BJ (cell line): ENCODE results near the gene CEP63. TPM values are rescaled to one million over a fixed set of nuclear protein-coding genes. Genes with fewer than 3 reads are reported as not detected.
"Not testable (repeated sequence)": the region's sequence is repeated elsewhere in the genome, so short reads cannot be mapped to it uniquely, and the experiment has no call there.

Experiments
- CTCF ChIA-PET: fragments of 350-600 bp; formaldehyde crosslinking; extraction: SDS; loops from one replicate; lab custom pipeline; 2021; ENCODE audit warnings: antibody characterized with exemption, inconsistent platforms; lab: Yijun Ruan, JAX
- POLR2A ChIA-PET: fragments of 300-600 bp; sonication (Branson Sonifier 250); formaldehyde crosslinking; extraction: SDS; loops from one replicate; lab custom pipeline; 2021; ENCODE audit warnings: antibody characterized with exemption; lab: Charles Lee
- DNase-seq: peaks from one replicate; pipeline ENCODE4 v3.0.0-alpha.2; 2011; ENCODE audit warnings: low read depth
- H3K27me3 ChIP-seq: 2 replicates; pipeline ENCODE4 v1.6.0; 2011; ENCODE audit warnings: low read length; ENCODE audit not compliant: control insufficient read depth, insufficient read depth
- H3K36me3 ChIP-seq: 2 replicates; pipeline ENCODE4 v1.5.1; 2011; ENCODE audit warnings: low read length; ENCODE audit not compliant: control insufficient read depth, insufficient read depth
- H3K4me3 ChIP-seq: 2 replicates; pipeline ENCODE4 v1.5.1; 2011; ENCODE audit warnings: low read depth, mild to moderate bottlenecking, control low read depth, low read length
- polyA plus RNA-seq: library from polyadenylated mRNA; depleted of rRNA; stranded (reverse); fragments of >200 nt; gene quantifications from 2 replicates; pipeline ENCODE4 v1.2.3, GENCODE V29; 2011
- TF ChIP-seq, protein P1 (sequence below): IDR thresholded peaks from 2 replicates; pipeline ENCODE4 v1.5.1; 2011; ENCODE audit warnings: low read depth, mild to moderate bottlenecking, control low read depth, inconsistent platforms, low read length, moderate library complexity; ENCODE audit not compliant: insufficient read depth

Gene CEP63
- polyA plus RNA-seq, 1 experiment: 6.4 TPM

DNA sequence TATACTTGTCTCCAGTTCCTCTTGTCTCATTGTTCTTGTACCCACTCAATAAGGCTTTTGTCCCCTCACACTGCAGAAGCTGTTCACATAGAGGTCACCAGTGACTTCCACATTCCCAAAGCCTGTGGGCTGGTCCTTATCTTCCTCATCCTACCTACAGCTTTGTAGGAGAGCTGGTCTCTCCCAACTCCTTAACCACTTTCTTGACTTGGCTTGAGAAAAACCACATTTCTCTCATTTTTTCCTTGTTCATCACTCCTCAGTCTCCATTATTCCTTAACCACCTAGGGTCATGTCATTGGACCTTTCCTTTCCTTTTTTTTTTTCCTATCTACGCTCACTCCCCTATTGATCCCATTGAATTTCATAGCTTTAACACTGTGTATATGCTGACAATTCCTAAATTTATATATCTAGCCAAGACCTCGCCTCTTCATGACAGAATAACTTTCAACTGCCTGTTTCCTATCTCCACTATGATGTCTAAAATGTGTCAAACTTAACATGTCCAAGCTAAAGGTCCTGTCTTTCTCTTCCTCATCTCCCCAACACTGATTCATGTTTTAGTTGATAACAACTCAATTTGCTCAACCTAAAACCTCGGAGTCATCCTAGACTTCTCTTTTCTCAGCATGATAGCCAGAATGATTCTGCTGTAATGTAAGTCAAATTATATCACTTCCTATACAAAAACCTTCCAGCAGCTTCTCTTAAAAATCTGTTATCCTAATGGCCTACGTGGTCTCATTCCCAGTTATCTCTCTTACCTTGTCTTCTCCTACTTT, 49.5 kb downstream of the CEP63 start:
- Histone ChIP-seq H3K4me3 (no peak overlapping the region), H3K36me3 (peaks cover 2% of the 10 kb centered on the region; the same call in 1 of the 2 replicates), H3K27me3 (no peaks in the 10 kb centered on the region)
- TF ChIP-seq, protein P1, sequence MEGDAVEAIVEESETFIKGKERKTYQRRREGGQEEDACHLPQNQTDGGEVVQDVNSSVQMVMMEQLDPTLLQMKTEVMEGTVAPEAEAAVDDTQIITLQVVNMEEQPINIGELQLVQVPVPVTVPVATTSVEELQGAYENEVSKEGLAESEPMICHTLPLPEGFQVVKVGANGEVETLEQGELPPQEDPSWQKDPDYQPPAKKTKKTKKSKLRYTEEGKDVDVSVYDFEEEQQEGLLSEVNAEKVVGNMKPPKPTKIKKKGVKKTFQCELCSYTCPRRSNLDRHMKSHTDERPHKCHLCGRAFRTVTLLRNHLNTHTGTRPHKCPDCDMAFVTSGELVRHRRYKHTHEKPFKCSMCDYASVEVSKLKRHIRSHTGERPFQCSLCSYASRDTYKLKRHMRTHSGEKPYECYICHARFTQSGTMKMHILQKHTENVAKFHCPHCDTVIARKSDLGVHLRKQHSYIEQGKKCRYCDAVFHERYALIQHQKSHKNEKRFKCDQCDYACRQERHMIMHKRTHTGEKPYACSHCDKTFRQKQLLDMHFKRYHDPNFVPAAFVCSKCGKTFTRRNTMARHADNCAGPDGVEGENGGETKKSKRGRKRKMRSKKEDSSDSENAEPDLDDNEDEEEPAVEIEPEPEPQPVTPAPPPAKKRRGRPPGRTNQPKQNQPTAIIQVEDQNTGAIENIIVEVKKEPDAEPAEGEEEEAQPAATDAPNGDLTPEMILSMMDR: no peak
- ChIA-PET CTCF (interaction anchor here (1.0 kb wide), 1 partner anchor 10 kb away, joined by 3 read pairs; no protein-coding TSS in a partner anchor), POLR2A (no interaction called here)
- no peak for DNase-seq

DNA sequence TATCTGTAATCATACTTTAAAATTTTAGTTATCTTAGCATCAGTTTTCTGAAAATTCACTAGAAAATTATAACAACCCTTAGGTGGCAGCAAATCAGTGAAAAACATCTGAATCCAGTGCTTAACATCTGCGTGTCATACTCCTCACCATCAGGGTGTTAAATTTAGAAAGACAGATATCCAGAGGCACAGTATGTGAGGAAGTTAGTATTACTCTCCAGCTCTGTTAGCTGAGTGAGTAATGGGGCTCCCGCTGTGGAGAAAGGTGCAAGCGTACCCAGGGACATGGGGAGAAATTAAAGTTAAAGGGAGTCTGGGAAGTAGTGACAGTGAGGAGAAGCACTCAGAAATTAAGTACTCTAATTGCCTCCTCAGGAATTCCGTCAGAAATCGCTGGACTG, 50.9 kb downstream of the CEP63 start:
- no peak for DNase-seq
- CTCF ChIA-PET: no interaction called here

GRCh38 chr3:134542287-134542958, 56.6 kb downstream of the CEP63 start:
- CTCF ChIA-PET: no interaction called here
- Histone ChIP-seq H3K36me3 (peaks cover under 1% of the 10 kb centered on the region; the same call in 1 of the 2 replicates), H3K4me3 (no peak overlapping the region), H3K27me3 (no peaks in the 10 kb centered on the region)
- DNase-seq: no peak
- TF ChIP-seq, protein P1: no peak
- POLR2A ChIA-PET: no interaction called here

More for the DNA sequence above, 50.9 kb downstream of the CEP63 start:
- POLR2A ChIA-PET: no interaction called here
- H3K36me3 ChIP-seq: peaks cover 2% of the 10 kb centered on the region; the same call in 1 of the 2 replicates
- H3K4me3 ChIP-seq: no peak overlapping the region
- H3K27me3 ChIP-seq: no peaks in the 10 kb centered on the region
- TF ChIP-seq, protein P1: no peak

DNA sequence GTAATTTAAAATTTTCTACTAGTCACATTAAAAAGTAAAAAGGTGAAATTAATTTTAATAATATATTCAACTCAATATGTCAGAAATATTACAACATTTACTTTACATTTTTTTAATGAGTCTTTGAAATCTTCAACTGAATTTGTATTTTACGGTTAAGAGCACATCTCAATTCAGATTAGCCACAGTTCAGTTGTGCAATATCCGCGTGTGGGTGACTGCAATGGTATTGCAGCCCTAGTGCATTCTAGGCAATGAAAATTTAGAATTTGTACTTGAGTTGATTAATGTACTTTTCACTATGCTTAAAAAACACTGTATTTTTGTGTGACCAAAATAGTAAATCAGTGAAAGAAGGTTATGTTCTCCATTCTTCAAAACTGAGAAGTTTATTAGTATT, 57.3 kb downstream of the CEP63 start:
- DNase-seq: no peak
- Histone ChIP-seq H3K36me3 (no peaks in the 10 kb centered on the region), H3K4me3 (no peak overlapping the region), H3K27me3 (no peaks in the 10 kb centered on the region)
- POLR2A ChIA-PET: no interaction called here
- TF ChIP-seq, protein P1: no peak
- CTCF ChIA-PET: no interaction called here

DNA sequence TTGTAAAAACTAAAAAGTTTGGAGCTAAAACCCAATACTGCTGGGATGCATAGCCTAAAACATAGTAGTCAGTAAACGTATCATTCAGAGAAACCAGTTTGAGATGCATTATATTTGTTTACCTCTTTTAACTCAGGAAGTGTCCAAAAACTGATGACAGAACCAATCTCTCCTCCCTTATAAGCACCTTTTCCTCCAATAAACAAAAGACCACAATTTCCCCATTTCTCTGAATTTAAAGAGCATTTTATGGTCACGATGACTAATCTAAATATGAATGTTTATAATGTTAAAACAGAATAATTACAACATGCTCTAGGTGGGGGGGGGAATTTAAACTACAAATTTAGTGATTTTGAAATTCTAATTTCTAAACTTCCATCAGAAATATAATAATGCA, 58.5 kb downstream of the CEP63 start:
- Histone ChIP-seq H3K36me3 (no peaks in the 10 kb centered on the region), H3K4me3 (no peak overlapping the region), H3K27me3 (no peaks in the 10 kb centered on the region)
- no peak for DNase-seq
- TF ChIP-seq, protein P1: no peak
- POLR2A ChIA-PET: no interaction called here
- CTCF ChIA-PET: no interaction called here

DNA sequence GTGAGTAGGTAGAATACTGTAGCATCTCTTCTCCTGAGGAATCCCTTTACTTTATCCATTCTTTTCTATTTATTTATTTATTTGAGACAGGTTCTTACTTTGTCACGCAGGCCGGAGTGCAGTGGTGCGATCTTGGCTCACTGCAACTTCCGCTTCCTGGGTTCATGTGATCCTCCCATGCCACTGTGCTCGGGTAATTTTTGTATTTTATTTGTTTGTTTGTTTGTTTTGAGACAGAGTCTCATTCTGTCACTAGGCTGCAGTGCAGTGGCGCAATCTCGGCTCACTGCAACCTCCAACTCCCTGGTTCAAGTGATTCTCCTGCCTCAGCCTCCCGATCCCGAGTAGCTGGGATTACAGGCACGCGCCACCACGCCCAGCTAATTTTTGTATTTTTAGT, 58.9 kb downstream of the CEP63 start:
- H3K27me3 ChIP-seq, POLR2A ChIA-PET, H3K36me3 ChIP-seq, H3K4me3 ChIP-seq, DNase-seq, CTCF ChIA-PET: not testable (repeated sequence)
